ENCODE measurements around the gene EIF4G1. TPM values are rescaled to one million over a fixed set of nuclear protein-coding genes. Genes with fewer than 3 reads are reported as not detected.

The EIF4G1 gene
- total RNA-seq, 4 donors from 2014 or later = 474 to 863 (median 735) TPM

DNA sequence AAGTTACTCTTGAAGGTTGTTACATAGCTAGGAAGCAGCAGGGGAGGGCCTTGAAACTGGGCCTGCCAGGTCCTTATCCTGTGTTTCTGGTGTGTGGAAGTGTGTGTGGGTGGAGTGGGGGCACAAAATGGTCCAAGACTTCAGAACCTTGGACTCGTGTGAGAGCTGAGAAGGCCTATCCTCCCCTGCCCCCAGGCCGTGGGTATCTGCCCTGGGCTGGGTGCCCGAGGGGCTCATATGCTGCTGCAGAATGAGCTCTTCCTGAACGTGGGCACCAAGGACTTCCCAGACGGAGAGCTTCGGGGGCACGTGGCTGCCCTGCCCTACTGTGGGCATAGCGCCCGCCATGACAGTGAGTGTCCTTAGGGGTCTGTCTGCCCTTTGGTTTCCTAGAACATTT lies 69.9 kb downstream of the EIF4G1 start:
- DNase-seq (no peak), ATAC-seq (no peak)
- Histone ChIP-seq H3K27me3 (peaks cover 4 to 15% (median 5%) of the 10 kb centered on the region in 3 donors), H3K36me3 (no peaks in the 10 kb centered on the region), H3K4me3 (no peak overlapping the region), H3K4me1 (peaks cover 6 to 12% of the 10 kb centered on the region in 2 donors), H3K9me3 (no peaks in the 10 kb centered on the region), H3K27ac (no peak overlapping the region)
- TF ChIP-seq POLR2A (IDR thresholded peaks at IDR 0.05) = no peak
- TF ChIP-seq, protein P1, sequence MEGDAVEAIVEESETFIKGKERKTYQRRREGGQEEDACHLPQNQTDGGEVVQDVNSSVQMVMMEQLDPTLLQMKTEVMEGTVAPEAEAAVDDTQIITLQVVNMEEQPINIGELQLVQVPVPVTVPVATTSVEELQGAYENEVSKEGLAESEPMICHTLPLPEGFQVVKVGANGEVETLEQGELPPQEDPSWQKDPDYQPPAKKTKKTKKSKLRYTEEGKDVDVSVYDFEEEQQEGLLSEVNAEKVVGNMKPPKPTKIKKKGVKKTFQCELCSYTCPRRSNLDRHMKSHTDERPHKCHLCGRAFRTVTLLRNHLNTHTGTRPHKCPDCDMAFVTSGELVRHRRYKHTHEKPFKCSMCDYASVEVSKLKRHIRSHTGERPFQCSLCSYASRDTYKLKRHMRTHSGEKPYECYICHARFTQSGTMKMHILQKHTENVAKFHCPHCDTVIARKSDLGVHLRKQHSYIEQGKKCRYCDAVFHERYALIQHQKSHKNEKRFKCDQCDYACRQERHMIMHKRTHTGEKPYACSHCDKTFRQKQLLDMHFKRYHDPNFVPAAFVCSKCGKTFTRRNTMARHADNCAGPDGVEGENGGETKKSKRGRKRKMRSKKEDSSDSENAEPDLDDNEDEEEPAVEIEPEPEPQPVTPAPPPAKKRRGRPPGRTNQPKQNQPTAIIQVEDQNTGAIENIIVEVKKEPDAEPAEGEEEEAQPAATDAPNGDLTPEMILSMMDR (IDR thresholded peaks at IDR 0.05 in 4 of 5, conservative IDR thresholded peaks at IDR 0.05 in 1 of 5) = no peak
- in situ Hi-C loops (cut with MboI; ENCODE audit: low sequenced_read_pairs in 4 of 4) (no loop called here), intact Hi-C loops (cut with DNase I; ENCODE audit: low total_unique reads) (no loop called here)

Other genes starting within 250 kb of the EIF4G1 start
- gene HTR3E, start 217.5 kb upstream of the EIF4G1 start, total RNA-seq = not detected
- gene EIF2B5, start 179.2 kb upstream of the EIF4G1 start, total RNA-seq = 10 to 100 TPM; 42.6 to 56.8 (median 53.4) TPM
- 10 to 100 TPM; 36.5 to 58.1 (median 48.0) TPM for gene DVL3, start 159.2 kb upstream of the EIF4G1 start, total RNA-seq
- gene AP2M1, start 139.8 kb upstream of the EIF4G1 start, total RNA-seq = 100 to 1,000 TPM; 110 to 132 (median 117) TPM
- gene ABCF3, start 128.4 kb upstream of the EIF4G1 start, total RNA-seq = 10 to 100 TPM; 52.6 to 96.4 (median 63.2) TPM
- not detected for gene VWA5B2, start 85.0 kb upstream of the EIF4G1 start, total RNA-seq
- 10 to 100 TPM; 35.0 to 58.1 (median 50.1) TPM for gene ALG3, start 65.6 kb upstream of the EIF4G1 start, total RNA-seq
- gene EEF1AKMT4, start 64.9 kb upstream of the EIF4G1 start, total RNA-seq = 10 to 100 TPM in 2 of 4 donors, 1 to 10 TPM in 2; 5.7 to 14.6 (median 8.5) TPM
- gene CAMK2N2, start 53.1 kb upstream of the EIF4G1 start, total RNA-seq = not detected
- gene ECE2, start 38.6 kb upstream of the EIF4G1 start, total RNA-seq = not detected
- 100 to 1,000 TPM; 560 to 831 (median 720) TPM for gene PSMD2, start 15.4 kb upstream of the EIF4G1 start, total RNA-seq
- gene FAM131A, start 23.0 kb downstream of the EIF4G1 start, total RNA-seq = 10 to 100 TPM; 14.7 to 27.1 (median 18.8) TPM
- 1 to 10 TPM in 2 of 4 donors, under 1 TPM in 2; 0.62 to 1.2 (median 0.92) TPM for gene CLCN2, start 47.0 kb downstream of the EIF4G1 start, total RNA-seq
- 10 to 100 TPM; 45.5 to 87.7 (median 53.0) TPM for gene POLR2H, start 47.1 kb downstream of the EIF4G1 start, total RNA-seq
- gene THPO, start 63.6 kb downstream of the EIF4G1 start, total RNA-seq = 1 to 10 TPM in 1 of 4 donors, under 1 TPM in 2, not detected in 1; 0.36 to 2.5 (median 0.69) TPM
- 1 to 10 TPM; 2.6 to 5.7 (median 3.4) TPM for gene CHRD, start 65.4 kb downstream of the EIF4G1 start, total RNA-seq
- gene EPHB3, start 247.2 kb downstream of the EIF4G1 start, total RNA-seq = under 1 TPM; 0.10 to 0.24 (median 0.12) TPM

Measured in gastrocnemius medialis (tissue), 4 donors.